Measurements from ENCODE around the gene PLEKHN1.
"Not testable (repeated sequence)": the region's sequence is repeated elsewhere in the genome, so short reads cannot be mapped to it uniquely, and the experiment has no call there.

Gene PLEKHN1

DNA sequence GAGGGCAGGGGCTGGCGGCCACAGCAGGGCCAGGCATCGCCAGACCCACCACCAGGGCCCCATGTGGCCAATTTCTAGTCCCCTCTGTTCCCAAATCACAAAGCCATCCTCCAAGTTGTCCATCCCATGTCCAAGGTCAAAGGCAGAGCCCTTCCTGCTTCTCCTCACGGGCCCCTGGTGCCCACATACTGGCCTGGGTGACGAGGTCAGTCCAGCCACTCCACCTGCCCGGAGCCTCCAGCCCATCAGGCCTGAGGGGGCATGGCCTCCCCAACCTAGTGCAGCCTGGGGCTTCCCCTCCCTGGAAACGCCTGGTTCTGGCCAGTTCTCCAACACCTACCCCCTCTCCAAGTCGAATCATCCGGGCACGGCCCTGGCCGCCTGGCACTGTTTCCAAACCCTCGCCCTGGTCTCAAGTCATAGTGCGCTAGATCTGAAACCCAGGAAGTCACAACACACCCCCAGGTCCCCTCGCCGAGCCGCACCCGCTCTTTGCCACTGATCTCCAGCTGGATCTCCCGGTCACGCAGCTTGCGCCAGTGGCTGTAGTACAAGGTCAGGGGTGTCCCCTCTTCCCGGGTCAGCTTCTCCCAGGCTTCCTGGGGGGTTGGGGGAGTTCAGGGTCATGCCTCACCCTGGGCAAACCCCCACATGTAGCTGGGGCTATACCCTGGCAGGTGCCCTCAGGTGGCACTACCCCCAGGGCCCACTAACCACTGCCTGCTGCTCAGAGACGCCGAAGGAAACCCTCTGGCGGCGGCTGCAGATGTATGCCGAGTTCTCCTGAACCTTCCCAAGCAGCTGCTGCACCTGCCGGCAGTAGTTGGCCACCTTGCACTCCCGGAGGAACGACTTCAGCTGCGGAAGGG, 20.4 kb upstream of the PLEKHN1 start:
- TF ChIP-seq, protein P1, sequence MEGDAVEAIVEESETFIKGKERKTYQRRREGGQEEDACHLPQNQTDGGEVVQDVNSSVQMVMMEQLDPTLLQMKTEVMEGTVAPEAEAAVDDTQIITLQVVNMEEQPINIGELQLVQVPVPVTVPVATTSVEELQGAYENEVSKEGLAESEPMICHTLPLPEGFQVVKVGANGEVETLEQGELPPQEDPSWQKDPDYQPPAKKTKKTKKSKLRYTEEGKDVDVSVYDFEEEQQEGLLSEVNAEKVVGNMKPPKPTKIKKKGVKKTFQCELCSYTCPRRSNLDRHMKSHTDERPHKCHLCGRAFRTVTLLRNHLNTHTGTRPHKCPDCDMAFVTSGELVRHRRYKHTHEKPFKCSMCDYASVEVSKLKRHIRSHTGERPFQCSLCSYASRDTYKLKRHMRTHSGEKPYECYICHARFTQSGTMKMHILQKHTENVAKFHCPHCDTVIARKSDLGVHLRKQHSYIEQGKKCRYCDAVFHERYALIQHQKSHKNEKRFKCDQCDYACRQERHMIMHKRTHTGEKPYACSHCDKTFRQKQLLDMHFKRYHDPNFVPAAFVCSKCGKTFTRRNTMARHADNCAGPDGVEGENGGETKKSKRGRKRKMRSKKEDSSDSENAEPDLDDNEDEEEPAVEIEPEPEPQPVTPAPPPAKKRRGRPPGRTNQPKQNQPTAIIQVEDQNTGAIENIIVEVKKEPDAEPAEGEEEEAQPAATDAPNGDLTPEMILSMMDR (IDR thresholded peaks at IDR 0.05; ENCODE audit: extremely low read depth, missing control alignments): no peak
- no peak for DNase-seq (ENCODE audit: low spot score)

DNA sequence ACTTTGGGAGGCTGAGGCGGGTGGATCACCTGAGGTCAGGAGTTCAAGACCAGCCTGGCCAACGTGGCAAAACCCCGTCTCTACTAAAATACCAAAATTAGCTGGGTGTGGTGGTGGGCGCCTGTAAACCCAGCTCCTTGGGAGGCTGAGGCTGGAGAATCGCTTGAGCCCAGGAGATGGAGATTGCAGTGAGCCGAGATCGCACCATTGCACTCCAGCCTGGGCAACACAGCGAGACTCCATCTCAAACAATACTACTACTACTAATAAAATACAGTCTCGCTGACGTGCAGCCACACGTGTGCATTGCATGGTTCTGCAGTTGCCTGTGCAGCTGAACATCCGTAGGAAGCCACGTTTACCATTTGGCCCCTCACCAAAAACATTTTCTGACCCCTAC, 19.5 kb upstream of the PLEKHN1 start:
- not testable (repeated sequence) for DNase-seq (ENCODE audit: low spot score)

DNA sequence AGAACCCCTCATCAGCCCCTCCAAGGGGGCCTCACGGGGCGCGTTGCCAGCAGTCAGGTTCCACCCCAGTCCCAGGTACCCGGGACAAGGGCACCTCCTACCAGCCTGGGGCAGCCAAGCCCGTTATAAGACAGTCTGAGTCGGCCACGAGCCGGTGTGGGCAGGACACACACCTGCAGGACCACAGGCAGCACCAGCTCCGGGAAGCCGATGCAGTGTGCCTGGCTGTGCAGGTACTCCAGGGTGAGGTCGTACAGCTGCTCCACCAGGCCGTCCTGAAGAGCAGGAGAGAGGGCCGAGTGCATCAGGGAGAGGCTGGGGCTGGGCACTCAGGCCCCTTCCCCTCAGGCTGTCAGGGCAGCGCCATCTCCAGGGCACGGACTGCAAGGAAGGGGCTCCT, 18.3 kb upstream of the PLEKHN1 start:
- TF ChIP-seq, protein P1 (IDR thresholded peaks at IDR 0.05; ENCODE audit: extremely low read depth, missing control alignments): no peak
- no peak for DNase-seq (ENCODE audit: low spot score)

DNA sequence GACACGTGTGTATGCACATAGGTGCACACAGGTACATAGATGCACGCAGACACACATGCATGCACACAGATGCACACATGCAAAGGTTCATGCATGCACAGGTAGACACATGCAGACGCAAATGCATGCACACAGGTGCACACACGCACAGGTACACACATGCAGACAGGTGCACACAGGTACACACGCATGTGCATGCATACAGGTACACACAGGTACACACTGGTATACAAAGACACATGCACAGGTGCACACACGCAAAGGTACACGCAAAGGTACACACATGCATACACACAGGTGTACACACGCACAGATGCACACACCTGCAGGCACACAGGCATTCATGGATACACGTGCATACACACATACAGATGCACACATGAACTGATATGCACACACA, 16.0 kb upstream of the PLEKHN1 start:
- DNase-seq (ENCODE audit: low spot score): no peak
- TF ChIP-seq, protein P1 (IDR thresholded peaks at IDR 0.05; ENCODE audit: extremely low read depth, missing control alignments): no peak

DNA sequence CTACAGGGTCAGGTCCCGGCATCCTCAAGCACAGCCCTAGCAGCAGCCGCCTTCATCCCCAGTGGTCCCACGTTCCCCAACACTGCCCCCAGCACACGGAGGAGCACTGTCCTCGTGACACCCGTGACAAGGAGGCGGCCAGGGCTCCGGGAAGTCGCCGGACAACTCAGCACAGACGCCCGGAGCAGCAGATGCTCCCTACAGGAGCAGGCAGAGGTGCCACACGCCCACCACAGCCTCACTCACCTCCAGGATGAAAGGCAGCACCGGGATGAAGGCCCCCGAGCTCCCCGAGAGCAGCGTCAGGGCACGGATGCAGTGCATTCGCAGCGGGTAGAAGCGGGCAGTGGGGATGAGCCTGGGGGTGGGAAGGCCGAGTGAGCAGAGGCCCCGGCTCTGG, 15.4 kb upstream of the PLEKHN1 start:
- TF ChIP-seq, protein P1 (IDR thresholded peaks at IDR 0.05; ENCODE audit: extremely low read depth, missing control alignments): no peak
- no peak for DNase-seq (ENCODE audit: low spot score)

DNA sequence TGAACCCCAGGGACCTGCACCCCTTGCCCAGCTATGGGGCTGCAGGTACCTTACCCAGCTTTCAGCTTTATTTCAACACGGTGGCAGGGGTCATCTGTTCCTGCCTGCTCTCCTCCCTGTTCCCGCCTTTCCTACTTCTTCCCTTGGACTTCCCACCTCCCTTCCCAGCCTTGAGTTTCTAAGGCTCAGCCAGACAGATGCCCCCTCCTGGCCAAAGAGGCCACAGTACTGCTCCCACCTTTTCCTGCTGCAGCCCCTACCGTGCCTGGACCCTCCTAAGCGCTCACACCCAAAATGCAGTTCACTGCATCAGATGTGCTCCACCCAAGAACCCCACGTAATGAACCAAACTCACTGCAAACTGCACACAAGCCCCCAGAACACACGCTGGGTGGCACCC, 14.9 kb upstream of the PLEKHN1 start:
- DNase-seq (ENCODE audit: low spot score): no peak
- TF ChIP-seq, protein P1 (IDR thresholded peaks at IDR 0.05; ENCODE audit: extremely low read depth, missing control alignments): no peak

DNA sequence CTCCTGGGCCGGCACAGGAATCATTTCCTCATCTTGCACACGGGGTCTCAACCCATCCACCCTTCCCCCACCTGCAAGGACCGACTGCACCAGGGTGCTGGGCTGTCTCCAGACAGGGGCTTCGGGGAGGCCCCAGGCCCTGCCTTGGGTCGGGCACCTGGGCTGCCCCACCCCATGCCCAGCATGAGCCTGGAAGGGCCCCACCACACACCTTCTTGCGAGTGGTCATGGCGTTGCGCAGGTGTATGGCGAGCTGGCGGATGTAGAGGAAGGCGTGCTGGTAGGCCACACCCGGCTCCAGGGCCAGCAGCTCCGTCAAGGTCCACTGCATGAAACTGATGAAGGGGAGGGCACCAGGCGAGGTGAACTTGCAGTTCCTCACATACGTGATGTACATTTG, 14.1 kb upstream of the PLEKHN1 start:
- TF ChIP-seq, protein P1 (IDR thresholded peaks at IDR 0.05; ENCODE audit: extremely low read depth, missing control alignments): no peak
- no peak for DNase-seq (ENCODE audit: low spot score)

DNA sequence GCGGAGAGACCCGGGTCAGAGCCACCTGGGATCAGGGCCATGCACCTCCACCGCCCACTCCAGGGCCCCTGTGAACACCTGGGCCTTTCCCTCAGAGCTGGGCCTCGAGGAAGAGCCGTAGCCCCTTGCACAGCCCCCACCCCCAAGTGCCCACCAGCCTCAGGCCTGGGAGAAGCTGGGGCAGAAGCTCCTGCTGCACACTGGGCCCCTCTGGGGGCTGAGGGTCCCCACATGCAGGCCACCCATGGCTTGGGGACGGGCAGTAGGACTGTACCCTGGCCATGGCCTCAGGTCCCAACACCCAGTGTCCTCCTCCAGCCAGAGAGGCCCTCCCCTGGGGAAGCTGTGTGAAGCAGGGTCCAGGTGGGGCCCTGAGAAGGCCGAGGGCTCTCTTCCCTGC, 13.7 kb upstream of the PLEKHN1 start:
- no peak for DNase-seq (ENCODE audit: low spot score)
- TF ChIP-seq, protein P1 (IDR thresholded peaks at IDR 0.05; ENCODE audit: extremely low read depth, missing control alignments): no peak
